HG02970 (cell line): Measurements from ENCODE around the gene NIM1K.
"Not testable (repeated sequence)": the region's sequence is repeated elsewhere in the genome, so short reads cannot be mapped to it uniquely, and the experiment has no call there.

Source experiments
- ATAC-seq: cut with Tn5 transposase; IDR thresholded peaks from one replicate; pipeline ENCODE4 v1.9.1; 2021; ENCODE audit warnings: mild to moderate bottlenecking, moderate library complexity, moderate number of reproducible peaks; ENCODE audit not compliant: unreplicated experiment, low FRiP score

The NIM1K gene

DNA sequence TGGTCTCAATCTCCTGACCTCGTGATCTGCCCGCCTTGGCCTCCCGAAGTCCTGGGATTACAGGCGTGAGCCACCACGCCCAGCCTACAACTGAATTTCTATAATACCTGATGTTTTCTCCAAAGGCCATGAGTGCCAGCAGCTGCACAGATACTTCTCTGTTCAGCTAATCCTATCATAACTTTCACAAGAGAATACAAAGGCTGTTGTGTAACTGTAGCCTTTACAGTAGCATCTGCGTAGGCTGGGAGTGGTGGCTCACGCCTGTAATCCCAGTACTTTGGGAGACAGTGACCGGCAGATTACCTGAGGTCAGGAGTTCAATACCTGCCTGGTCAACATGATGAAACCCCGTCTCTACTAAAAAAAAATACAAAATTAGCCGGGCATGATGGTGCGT lies 8.9 kb upstream of the NIM1K start:
- ATAC-seq, result not testable (repeated sequence)

GRCh38 chr5:43190755-43191603 lies 1.0 kb upstream of the NIM1K start:
- ATAC-seq, result no peak

DNA sequence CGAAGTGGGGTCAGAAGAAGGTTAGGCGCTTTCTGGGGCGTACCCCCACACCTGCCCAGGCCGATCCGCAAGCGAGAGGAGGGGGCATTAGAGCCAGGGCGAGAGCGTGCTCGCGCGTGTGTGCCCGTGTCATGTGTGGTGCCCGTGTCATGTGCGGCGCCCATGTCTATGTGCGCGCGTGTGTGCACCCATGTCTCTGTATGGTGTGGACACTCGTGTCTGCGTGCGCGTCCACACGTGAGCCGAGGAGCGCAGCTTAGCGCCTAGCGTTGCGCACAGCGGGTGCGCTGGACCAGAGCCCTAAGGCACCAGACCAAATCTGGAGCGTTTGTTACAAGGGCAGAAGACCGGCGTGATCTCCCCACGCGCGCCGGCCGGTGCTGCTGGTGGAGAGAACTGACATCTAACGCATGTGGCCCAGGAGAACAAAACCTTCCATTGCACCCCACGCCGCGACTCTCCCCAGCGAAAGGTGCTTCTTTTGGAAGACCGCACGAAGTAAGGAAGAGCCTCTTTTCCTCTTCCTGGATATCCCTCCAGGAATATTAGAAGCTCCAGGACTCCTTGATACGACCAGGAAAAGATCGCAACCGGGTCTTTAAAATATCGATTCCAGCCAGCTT lies 644 bp downstream of the NIM1K start:
- peak; percentile 12 for ATAC-seq

- ATAC-seq, result peak; percentile 47
Observed at GRCh38 chr5:43193181-43193893, 1.3 kb downstream of the NIM1K start.

DNA sequence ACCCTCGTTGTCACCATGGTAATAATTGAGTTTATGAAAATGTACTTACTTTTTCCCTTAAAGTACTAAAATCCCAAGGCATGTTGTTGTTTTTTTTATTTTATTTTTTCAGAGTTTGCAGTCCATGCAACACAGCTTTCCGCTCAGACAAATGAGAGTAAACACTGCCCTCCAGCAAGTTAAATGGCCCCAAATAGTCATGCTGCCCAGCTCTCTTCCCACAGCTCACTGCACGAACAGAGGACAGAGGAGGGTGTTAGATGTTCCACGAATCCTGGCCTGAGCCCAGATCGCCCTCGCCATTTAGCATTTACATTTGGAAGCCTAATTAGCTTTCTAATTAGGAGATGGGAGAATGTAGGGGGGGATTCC lies 1.9 kb downstream of the NIM1K start:
- no peak for ATAC-seq

- ATAC-seq, result no peak
Observed at GRCh38 chr5:43195670-43196265, 3.7 kb downstream of the NIM1K start.

GRCh38 chr5:43197535-43197934 lies 5.5 kb downstream of the NIM1K start:
- ATAC-seq, result no peak

- ATAC-seq, result not testable (repeated sequence)
Observed at GRCh38 chr5:43201442-43201841, 9.4 kb downstream of the NIM1K start.

- ATAC-seq, result no peak
Observed at GRCh38 chr5:43202380-43202779, 10.4 kb downstream of the NIM1K start.

DNA sequence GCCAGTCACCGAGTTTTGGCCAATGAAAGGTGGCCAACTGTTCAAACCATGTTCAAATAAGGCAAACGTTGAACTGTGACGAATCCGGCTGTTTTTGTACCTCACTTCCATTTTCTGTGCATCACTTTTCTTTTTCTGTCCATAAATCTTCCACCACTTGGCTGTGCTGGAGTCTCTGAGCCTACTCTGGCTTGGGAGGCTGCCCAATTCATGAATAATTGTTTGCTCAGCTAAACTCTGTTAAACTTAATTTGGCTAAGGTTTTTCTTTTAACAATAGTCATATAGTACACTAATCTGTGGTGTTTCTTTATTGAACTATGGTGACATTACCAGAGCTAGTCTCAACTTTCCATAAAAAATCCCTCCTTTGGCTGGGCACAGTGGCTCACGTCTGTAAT lies 11.3 kb downstream of the NIM1K start:
- no peak for ATAC-seq

- ATAC-seq, result no peak
Observed at GRCh38 chr5:43204958-43205357, 12.9 kb downstream of the NIM1K start.

GRCh38 chr5:43207601-43208000 lies 15.6 kb downstream of the NIM1K start:
- no peak for ATAC-seq

GRCh38 chr5:43208658-43209057 lies 16.6 kb downstream of the NIM1K start:
- ATAC-seq, result no peak

DNA sequence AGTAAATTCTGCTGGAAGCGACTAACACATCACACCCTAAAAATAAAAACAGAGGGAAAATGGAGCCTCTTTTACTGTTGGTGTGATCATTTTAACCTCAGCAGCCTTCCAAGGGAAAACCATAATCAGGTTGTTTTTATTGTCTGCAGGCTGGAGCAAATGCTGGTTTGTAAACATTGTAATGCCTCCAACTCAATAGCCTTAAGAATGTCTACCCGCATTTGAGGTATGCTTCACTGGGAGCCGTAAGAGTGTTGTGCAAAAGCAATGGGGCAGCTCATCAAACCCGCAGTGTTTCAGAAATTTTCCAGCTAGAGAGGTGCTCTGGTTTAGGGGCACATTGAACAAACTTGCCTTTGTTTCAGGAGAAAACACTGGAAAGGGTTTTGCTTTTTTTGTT lies 17.0 kb downstream of the NIM1K start:
- no peak for ATAC-seq

- no peak for ATAC-seq
Observed at GRCh38 chr5:43209833-43210232, 17.8 kb downstream of the NIM1K start.

DNA sequence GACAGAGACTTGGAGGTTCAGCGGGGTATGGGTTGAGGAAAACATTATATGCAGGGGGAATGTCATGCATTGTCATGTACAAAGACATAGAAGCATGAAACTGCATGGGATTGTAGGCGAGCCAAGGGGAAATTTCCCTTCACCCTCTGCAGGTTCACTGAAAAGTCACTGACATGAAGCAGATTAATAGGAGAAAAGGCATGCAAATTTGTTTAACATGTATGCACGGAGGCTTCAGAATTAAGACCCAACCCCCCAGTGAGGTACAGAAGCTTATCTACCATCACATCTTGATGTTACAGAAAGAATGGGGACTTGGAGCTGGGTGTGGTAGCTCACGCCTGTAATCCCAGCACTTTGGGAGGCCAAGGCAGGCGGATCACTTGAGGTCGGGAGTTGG lies 18.5 kb downstream of the NIM1K start:
- no peak for ATAC-seq

DNA sequence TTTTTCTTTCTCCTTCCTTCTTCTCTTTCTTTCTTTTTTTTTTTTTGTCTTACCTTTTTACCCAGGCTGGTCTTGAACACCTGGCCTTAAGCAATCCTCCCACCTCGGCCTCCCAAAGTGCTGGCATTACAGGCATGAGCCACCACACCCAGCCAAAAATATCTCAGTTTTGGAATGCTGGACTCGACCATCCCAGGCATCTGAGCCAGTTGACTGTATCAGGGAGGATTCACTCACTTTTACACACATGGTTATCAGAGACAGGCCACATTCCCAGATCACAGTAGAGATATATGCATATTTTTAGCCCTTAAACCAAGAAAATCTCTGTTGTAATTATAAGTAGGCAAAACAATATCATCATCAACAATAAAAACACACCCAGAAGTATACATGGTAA lies 21.9 kb downstream of the NIM1K start:
- no peak for ATAC-seq

DNA sequence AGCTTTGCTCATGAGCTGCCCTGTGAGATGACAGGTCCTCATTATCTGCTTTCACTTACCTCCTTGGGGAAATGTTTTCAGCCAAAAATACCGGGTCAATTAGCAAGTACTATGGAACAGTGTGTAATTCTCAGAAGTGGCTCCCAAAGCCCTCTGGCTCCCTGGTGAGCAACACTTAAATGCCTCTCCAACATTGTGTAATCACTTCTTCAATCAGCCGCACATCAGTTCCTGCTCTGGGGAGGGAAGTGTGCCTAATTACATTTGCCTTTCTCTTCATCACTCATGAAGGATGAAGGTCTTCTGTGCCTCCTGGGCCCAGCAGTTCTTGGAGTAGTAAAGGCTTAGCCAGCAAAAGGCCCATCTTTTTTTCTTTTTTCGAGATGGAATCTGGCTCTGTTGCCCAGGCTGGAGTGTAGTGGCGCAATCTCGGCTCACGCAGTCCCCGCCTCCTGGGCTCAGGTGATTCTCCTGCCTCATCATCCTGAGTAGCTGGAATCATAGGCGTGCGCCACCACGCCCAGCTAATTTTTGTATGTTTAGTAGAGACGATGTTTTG lies 23.1 kb downstream of the NIM1K start:
- ATAC-seq, result no peak

DNA sequence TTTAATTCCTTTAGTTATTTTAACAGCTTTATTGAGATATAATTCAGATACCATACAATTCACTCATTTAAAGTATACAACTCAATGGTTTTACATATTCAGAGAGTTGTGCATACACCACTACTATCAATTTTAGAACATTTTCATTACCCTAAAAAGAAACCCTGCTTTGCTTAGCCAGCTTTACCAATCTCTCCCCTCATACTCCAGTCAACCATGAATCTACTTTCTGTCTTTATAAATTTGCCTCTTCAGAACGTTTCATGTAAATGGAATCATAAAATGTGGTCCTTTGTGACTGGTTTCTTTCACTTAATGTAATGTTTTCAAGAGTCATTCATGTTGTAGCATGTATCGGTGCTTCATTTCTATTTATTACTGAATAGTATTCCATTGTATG lies 24.9 kb downstream of the NIM1K start:
- no peak for ATAC-seq

DNA sequence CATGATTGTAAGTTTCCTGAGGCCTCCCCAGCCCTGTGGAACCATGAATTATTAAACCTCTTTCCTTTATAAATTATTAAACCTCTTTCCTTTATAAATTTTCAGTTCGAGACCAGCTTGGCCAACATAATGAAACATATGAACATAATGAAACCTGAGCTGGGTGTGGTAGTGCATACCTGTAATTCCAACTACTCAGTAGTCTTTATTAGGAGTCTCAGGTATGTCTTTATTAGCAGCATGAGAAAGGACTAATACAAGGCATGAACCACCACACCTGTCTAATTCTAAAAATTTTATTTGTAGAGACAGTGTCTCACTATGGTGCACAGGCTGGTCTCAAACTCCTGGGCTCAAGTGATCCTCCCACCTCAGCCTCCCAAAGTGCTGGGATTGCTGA lies 27.1 kb downstream of the NIM1K start:
- ATAC-seq, result no peak

DNA sequence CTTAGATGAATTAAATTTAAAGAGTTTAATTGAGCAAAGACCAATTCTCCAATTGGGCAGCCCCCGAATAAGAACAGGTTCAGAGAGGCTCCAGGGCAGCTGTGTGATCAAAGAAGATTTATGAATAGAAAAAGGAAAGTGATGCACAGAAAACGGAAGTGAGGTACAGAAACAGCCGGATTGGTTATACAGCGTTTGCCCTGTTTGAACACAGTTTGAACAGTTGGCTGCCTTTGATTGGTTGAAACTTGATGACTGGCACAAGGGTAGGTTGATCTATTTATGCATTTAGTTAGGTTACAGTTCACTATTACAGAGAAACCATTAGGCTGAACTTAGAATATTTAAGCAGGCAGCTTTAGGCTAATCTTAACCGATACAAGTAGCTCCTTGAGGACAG lies 29.5 kb downstream of the NIM1K start:
- no peak for ATAC-seq
